Measurements from ENCODE around the gene RETN. TPM values are rescaled to one million over a fixed set of nuclear protein-coding genes. Genes with fewer than 3 reads are reported as not detected.
A peak's percentile ranks its signal among the peaks of the same experiment; 100 is the strongest.
"Not testable (repeated sequence)": the region's sequence is repeated elsewhere in the genome, so short reads cannot be mapped to it uniquely, and the experiment has no call there.

The RETN gene
- polyA plus RNA-seq, 4 donors, result 0.54 to 3.0 (median 1.6) TPM

DNA sequence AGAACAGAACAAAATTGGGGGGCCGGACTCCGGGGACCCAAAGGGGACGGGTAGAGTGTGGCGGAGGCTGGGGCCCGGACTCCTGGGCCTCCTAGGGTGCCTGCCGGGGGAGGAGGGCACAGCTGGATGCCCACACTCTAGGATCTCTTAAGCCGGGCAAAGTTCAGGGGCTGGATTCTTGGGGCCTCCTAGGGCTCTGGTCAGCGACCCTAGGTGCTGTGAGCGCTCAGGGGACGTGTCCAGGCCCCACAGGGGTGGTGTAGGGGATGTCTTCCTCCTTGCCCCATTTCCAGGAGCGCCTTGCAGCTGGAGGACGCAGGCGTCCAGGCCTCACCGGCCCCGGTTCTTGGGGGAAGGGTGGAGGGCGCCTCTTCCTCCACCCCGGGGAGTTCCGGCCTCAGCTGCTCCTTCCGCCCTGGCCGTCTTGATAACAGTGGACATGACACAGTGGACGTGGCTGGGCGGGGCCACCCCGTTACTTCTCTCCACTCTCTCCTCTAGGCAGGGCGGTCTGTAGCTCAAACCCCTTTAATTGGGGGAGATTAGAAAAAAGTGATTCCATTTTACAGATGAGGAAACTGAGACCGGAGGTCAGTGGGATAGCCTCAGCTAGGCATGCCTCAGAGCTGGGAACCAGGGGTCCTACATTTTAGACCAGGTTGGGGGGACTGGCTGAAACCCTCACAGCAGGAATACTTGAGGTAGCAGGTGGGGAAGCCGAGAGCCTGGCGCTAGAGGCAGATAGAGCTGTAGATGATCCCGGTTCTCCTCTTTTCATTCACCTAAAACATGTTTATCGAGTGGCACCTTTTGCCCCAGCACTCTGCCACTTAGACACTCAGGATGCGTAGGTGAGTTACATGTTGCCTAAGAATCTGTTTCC lies 31.2 kb upstream of the RETN start:
- no peak for DNase-seq (ENCODE audit: low read depth in 4 of 4, low spot score in 3 of 4)

DNA sequence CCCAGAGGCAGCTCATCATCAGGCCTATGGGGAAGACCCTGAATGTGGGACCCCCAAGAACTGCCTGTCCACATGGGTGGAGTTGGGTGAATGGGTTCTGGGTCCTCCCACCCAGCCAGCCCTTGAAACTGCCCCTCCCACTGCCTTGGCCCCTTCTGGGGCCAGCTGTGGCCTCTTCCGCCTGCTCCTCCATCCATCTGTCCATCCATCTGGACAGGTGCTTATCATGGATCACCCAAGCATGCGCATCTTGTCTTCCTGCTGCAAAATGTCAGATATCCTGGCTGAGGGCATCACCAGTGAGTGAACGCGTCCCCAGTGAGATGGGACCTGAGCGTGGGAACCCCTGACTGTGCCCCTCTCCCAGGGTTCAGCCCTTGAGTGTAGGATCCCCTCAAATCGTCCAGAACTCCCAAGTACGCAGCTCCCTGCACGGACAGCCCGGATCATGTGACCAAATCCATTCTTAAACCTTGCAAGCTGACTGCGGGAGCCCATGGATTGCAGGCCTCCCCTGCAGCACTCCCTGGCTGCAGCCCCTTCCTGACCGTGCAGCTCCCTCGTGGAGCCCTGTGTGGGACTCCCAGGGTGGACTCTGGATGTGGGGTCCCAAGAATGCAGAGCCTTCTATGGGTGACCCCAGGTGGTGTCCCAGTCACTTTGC lies 29.9 kb upstream of the RETN start:
- DNase-seq (ENCODE audit: low read depth in 4 of 4, low spot score in 3 of 4), result no peak

DNA sequence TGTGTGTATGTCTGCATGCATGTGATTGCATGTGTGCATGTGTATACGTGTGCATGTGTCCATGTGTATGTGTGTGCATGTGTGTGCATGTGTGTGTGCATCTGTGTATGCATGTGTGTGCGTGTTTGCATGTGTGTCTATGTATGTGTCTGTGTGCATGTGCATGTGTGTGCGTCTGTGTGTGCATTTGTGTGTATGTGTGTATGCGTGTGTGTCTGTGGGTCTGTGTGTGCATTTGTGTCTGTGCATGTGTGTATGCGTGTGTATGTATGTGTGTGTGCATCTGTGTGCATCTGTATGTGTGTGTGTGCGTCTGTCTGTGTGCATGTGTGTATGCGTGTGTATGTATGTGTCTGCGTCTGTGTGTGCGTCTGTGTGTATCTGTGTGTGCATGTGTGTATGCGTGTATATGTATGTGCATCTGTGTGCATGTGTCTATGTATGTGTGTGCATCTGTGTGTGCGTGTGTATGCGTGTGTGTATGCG lies 28.9 kb upstream of the RETN start:
- DNase-seq (ENCODE audit: low read depth in 4 of 4, low spot score in 3 of 4), result no peak

DNA sequence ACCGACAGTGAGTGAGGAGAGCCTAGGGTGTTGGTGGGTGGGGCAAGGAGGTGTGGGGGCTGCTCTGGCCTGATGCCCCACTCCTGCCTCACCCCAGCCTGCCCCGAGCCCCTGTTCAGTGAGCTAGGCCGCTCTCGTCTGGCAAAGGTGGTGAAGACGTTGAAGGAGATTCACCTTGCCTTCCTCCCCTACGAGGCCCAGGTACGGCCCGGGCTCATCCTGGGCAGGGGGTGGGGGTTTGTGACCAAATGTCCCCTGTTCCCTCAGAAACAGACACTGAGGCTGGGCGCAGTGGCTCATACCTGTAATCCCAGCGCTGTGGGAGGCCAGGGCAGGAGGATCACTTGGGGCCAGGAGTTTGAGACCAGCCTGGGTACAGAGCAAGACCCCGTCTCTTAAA lies 28.0 kb upstream of the RETN start:
- no peak for DNase-seq (ENCODE audit: low read depth in 4 of 4, low spot score in 3 of 4)

DNA sequence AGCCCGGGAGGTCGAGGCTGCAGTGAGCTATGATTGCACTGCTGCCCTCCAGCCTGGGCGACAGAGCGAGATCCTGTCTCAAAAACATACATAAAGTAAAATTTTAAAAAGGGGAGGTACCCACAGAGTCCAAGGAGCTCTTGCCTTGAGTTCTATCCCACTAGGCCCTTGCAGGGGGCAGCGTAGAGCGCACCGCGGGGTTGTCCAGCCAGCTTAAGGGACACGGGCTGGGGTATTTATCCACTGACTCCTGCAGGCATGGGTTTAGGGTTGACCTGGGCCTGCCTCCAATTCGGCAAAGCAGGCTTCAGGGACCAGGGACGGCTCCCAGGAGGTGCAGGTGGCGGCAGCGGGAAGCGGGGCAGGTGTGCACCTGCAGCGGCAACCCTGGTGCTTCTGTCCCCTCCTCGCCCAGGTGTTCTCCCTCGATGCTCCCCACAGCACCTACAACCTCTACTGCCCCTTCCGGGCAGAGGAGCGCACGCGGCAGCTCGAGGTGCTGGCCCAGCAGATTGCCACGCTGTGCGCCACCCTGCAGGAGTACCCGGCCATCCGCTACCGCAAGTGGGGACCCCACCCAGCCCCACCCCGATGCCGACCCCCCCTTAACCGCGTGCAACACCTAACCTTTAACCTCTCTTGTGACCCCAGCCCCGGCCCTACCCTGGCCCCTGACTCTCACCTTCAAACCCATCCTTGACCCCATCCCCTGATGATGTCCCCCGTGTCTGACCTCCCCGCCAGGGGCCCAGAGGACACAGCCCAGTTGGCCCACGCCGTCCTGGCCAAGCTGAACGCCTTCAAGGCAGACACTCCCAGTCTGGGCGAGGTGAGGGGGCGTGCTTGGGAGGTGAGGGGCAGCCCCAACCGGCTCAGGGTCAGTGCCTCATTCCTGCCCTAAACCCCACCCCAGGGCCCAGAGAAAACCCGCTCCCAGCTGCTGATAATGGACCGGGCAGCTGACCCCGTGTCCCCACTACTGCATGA lies 27.3 kb upstream of the RETN start:
- no peak for DNase-seq (ENCODE audit: low read depth in 4 of 4, low spot score in 3 of 4)

DNA sequence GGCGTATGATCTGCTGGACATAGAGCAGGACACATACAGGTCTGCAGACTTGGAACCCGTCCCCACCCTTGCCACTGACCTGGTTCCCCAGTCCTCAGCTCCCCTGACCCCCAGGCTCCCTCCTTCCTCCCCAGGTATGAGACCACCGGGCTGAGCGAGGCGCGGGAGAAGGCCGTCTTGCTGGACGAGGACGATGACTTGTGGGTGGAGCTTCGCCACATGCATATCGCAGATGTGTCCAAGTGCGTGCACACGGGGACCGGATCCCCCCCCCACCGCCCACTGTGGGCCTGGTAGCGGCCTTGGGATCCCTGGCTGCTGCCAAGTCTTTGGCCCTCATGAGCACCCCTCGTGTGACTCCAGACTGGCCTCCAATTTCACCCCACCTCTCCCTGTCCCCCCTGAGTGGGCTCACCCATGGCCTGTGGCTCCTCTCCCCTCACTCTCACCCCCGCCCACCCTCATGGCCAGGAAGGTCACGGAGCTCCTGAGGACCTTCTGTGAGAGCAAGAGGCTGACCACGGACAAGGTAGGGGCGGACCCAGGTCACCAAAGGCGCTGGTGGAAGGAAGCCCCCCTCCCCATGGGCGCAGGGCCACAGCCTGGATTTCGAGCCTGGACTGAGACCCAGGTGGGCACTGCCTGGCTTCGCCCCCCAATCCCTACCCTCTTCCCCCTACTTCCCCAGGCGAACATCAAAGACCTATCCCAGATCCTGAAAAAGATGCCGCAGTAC lies 26.4 kb upstream of the RETN start:
- DNase-seq (ENCODE audit: low read depth in 4 of 4, low spot score in 3 of 4), result no peak

DNA sequence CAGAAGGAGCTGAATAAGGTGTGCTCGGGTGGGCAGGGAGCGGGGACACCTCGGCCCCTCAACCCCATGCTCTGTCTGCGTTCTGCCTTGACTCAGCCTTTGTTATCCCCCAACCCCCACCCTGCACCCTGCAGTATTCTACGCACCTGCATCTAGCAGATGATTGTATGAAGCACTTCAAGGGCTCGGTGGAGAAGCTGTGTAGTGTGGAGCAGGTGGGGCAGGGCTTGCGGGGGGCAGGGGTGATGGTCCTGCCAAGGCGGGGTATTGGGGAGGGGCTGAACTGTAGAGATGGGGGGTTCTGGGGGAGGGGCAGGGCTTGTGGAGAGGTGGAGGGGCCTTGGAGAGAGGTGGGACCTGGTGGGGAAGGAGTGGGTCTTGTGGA lies 25.8 kb upstream of the RETN start:
- DNase-seq (ENCODE audit: low read depth in 4 of 4, low spot score in 3 of 4), result no peak

DNA sequence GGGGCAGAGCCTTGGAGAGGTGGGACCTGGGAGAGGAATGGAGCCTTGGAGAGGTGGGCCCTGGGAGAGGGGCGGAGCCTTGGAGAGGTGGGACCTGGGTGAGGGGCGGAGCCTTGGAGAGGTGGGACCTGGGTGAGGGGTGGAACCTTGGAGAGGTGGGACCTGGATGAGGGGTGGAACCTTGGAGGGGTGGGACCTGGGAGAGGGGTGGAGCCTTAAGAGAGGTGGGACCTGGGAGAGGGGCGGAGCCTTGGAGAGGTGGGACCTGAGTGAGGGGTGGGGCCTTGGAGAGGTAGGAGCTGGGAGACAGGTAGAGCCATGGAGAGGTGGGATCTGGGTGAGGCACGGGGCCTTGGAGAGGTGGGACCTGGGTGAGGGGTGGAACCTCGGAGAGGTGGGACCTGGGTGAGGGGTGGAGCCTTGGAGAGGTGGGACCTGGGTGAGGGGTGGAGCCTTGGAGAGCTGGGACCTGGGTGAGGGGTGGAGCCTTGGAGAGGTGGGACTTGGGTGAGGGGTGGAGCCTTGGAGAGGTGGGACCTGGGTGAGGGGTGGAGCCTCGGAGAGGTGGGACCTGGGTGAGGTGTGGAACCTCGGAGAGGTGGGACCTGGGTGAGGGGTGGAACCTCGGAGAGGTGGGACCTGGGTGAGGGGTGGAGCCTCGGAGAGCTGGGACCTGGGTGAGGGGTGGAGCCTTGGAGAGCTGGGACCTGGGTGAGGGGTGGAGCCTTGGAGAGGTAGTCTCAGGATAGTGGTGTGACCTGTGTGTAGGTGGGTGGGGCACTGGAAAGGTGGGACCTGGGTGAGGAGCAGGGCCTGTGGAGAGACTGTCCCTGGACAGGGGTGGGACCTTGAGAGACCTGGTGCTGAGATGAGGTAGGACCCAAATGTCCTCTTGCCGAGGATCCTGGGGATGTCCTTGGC lies 25.0 kb upstream of the RETN start:
- DNase-seq (ENCODE audit: low read depth in 4 of 4, low spot score in 3 of 4), result not testable (repeated sequence)

DNA sequence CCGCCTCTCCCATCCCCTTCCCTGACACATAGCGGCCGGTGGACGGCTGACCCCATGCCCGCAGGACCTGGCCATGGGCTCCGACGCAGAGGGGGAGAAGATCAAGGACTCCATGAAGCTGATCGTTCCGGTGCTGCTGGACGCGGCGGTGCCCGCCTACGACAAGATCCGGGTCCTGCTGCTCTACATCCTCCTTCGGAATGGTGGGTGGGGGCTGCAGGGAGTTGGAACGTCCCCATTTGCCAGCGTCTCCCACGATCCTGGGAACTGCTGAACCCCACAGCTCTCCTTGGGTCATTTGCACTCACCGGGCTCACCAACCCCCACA lies 24.3 kb upstream of the RETN start:
- no peak for DNase-seq (ENCODE audit: low read depth in 4 of 4, low spot score in 3 of 4)

DNA sequence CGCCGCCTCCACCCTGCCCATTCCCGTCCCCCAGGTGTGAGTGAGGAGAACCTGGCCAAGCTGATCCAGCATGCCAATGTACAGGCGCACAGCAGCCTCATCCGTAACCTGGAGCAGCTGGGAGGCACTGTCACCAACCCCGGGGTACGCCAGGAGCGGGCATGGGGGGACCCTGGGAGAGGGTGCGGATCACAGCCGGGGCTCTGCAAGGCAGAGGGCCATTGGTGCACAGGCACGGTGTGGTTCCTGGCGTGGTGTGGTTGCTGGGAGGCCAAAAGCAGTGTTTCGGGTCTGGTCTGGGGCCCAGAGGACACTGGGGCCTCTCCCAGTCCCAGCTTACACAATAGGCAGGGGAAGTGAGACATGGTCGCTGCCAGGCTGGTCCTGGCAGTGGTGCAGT lies 23.7 kb upstream of the RETN start:
- no peak for DNase-seq (ENCODE audit: low read depth in 4 of 4, low spot score in 3 of 4)

DNA sequence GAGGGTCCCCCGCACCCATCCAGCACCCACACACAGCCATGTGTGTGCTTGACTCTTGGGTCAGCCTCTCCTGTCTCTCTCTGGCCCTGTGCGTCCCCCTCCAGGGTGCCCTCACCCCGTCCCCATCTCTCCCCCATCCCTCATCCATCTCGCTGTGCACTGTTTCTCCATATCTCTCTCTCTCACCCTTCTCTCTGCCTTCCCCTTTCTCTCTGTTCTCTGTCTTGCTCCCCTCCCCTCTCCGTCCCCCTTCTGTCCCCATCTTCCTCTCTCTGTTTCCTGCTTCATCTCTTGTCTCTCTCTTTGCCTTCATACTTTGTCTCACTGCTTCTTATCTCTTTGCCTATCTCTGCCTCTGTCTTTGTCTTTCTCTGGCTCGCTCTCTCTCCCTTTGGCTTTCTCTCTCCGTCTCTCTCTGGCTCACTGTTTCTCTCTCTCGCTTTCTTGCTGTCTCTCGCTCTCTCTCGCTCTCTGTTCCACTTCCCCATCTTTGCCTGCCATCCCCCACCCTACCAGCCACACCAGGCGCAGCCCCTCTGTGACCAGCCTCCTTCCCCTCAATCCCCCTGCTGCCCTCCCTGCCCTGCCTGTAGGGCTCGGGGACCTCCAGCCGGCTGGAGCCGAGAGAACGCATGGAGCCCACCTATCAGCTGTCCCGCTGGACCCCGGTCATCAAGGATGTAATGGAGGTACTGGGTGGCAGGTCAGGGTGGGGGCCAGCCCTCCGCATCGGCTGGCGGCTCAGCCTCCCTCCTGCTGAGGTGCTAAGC lies 23.0 kb upstream of the RETN start:
- DNase-seq (ENCODE audit: low read depth in 4 of 4, low spot score in 3 of 4), result no peak

DNA sequence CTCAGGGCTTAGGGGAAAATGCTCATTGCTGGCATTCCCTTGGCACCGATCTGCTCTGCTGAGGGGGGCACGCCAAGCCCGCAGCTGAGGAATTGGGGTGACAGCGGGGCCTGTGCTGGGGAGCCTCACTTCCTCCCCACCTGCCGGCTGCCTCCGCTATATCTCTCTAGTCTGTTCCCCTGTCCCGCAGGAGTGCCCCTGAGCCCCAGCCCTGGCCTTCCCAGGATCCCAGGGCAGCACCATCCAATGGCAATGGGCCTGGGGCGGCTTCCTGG lies 22.5 kb upstream of the RETN start:
- DNase-seq (ENCODE audit: low read depth in 4 of 4, low spot score in 3 of 4), result no peak

DNA sequence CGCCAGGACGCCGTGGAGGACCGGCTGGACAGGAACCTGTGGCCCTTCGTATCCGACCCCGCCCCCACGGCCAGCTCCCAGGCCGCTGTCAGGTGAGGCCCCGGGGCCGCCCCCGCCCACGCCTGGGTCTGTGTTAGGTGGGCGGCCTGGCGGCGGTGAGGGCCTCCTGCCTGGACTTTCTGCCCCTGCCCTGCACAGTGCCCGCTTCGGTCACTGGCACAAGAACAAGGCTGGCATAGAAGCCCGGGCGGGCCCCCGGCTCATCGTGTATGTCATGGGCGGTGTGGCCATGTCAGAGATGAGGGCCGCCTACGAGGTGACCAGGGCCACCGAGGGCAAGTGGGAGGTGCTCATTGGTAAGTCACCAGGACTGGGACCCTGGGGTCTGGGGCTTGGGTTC lies 21.7 kb upstream of the RETN start:
- no peak for DNase-seq (ENCODE audit: low read depth in 4 of 4, low spot score in 3 of 4)

DNA sequence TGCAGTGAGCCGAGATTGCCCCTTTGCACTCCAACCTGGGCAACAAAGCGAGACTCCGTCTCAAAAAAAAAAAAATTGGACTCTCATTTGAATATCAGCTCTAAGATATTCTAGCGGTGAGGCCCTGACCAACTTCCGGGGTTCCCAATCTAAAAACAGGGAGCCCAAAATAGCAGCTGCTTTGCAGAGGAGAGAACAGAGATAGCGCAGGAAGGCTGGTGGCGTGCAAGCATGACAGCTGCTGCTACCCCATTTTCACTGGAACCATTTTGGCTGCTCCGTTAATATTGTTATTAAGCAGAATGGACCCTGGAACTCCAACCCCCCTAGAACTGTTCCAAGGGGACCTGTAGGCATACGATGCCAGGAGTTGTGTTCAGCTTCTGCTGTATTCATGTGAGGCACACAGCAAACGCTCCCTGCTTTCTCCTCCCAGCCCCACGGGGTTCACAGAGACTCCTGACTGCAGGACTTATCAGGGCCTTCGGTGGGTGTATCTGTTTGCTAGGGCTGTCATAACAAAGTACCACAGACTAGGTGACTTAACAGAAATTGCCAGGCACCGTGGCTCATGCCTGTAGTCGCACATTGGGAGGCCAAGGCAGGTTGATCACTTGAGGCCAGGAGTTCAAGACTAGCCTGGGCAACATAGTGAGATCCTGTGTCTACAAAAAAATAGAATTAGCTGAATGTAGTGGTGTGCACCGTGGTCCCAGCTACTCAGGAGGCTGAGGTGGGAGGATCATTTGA lies 20.4 kb upstream of the RETN start:
- DNase-seq (ENCODE audit: low read depth in 4 of 4, low spot score in 3 of 4), result no peak

DNA sequence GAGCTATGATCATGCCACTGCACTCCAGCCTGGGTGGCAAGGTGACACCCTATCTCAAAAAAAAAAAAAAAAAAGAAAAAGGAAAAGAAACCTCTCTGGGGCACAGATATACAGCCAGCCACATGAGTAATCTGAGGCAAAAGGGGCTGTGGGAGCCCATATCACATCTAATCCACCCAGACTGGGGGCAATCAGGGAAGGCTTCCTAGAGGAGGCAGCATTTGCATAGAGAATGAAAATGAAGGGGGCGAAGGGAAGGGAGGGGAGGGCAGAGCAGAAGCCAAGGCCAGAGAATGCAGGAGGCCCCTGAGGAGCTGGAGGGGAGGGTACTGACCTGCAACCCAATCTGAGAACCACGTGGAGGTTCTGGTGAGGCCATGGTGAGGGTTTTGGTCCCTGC lies 18.7 kb upstream of the RETN start:
- no peak for DNase-seq (ENCODE audit: low read depth in 4 of 4, low spot score in 3 of 4)

DNA sequence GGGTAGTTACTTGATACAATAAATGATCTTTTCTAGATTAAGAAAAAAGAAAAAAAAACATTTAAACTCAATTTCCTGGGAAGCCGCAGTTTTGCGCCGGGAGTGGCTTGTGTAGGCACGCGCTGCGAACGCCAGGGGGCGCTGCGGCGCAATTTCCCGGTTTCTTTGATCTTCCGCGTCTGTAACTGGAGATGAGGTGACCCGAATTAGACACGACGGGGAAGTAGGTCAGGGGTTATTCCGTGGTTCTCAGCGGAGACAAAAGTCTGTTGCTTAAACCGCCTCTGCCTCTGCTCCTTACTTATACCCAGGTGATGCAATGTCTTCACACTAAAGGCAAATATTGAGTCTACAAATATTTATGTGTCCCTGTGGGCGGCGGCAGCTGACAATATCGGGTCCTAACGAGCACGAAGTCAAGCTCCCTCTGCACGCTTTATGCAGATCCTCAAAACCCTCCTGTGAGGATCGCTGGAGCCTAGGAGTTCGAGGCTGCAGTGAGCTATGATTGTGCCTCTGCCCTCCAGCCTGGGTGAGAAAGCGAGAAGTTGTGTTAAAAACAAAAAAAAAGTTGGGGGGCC lies 16.7 kb upstream of the RETN start:
- DNase-seq (ENCODE audit: low read depth in 4 of 4, low spot score in 3 of 4), result peak; percentile 43 to 71 (median 60)

DNA sequence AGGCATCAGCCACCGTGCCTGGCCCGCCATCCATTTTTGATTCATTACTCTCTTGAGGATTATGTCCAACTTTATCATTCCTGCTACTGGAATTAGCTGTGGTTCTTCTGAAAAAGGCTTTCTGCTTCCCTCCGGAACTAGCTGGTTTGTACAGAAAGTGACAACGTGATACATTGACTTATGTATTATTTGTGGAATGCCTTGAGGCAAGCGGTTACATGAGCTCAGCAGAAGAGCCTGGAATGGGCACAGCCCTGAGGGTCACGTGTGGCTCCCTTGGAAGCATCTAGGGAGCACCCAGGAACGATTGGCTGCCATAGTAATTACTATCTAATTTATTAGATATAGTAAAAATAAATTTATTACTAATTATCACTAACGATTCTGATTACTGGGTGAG lies 14.4 kb upstream of the RETN start:
- DNase-seq (ENCODE audit: low read depth in 4 of 4, low spot score in 3 of 4), result no peak

DNA sequence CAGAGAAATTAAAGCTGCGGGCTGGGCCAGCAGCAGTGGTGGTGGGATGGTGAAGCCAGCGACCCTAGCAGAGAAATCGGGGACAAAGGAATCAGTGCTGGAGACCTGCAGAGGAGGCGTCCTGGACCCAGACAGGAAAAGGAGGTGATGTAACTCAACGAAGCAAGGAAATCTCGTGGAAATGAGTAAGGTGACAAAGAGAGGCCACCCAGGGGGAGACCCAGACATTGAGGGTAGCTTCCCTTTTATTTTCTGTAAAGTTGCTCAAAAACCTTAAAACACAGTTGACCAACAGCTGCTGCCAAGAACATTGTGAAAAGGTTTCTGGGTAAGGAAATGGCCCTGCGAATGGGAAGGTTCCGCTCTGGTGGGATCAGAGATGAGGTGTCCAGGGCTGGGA lies 13.3 kb upstream of the RETN start:
- DNase-seq (ENCODE audit: low read depth in 4 of 4, low spot score in 3 of 4), result no peak
